NCI-H524 treated with DMSO at 0.1 percent for 48 hours (cell line): ENCODE results near the gene GPR50.

Experiments used
- DNase-seq: peaks from one replicate; lab custom pipeline; 2025; lab: John Stamatoyannopoulos, UW

Gene GPR50

DNA sequence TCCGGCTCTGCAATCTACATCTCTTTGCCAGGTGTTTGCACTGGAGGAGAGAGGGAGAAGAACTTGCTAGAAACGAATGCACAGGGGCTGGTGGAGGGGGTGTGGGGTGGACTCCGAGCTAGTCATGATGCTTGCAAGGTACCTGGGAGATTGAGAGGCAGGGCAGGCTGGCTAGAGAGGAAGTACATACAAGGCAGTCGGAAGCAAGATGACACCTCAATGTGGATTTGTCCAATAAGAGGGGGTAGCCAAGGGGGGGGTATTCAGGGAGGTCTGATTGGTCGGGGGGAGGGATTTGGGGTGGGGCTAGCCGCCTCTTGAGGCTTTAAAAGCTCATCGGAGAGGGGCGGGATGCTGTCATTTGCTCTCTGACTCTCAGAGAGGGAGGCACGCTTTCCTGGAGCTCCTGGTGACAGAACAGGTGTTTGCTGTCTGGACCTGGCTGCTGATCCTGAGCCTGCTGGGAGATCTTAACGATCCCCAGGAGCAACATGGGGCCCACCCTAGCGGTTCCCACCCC is at the start of gene GPR50:
GPR50 (plus strand) TSS at position 354 of the 520 bp plus-strand sequence; CDS start at position 492, 138 bp downstream.
- DNase-seq, result no peak

DNA sequence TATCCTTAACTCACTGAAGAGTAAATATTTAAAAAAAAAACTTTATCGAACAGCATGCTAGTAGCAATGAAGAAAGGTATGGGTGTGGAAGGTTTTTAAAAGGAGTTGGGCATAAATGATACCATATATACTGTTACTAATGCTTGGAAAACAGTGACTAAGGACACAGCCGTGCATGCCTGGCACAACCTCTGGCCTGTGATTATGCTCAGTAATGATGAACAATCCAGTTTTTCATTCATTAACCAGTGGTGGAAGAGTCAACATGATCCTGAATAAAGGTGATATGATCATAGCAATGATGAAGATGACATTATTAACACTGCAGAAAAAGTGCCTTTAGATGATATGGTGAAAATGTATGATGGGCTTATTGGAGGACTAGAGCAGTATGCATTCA is 43.9 kb upstream of the GPR50 start:
- no peak for DNase-seq

GRCh38 chrX:151151665-151152267 is 24.6 kb upstream of the GPR50 start:
- no peak for DNase-seq

- DNase-seq, result no peak
Measured at GRCh38 chrX:151153086-151153485, 23.3 kb upstream of the GPR50 start.

DNA sequence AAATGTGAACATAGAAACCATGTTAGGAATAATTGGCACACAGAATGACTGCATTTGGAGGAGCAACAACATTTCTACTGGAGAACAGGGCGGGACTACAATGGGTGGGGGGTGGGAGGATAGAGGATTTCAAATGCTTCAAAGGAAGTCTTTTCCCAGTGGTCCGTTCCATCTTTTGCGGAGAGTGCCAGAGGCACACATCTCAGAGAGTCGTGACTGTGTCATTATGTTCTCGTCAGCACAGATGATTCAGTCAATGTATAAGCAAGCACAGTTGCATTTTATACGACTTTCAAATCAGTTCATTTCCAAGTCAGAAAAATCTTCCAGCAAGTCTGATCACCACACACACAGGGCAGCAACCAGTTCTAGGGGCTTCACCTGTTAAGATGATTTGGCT is 22.7 kb upstream of the GPR50 start:
- no peak for DNase-seq

DNA sequence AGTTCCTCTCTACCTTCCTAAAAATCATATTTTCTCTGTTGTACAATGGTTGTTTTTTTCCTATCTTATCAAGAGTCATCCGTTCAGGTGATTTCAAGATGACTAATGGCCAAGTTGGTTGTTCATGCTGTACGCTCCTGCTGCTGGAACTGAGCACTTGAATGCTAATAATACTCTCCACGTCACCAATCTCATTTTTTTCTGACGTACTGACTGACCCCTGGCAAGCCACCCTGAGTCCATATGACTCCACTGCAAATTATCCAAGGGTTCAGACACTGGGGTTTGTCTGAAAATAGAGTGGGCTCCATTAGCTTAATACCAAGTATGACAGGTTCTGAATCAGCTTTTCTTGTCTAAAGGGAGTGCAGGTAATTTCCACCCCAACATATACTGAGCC is 21.1 kb upstream of the GPR50 start:
- no peak for DNase-seq

- no peak for DNase-seq
Measured at GRCh38 chrX:151161690-151162089, 14.7 kb upstream of the GPR50 start.

- DNase-seq, result no peak
Measured at GRCh38 chrX:151167791-151168345, 8.5 kb upstream of the GPR50 start.

- no peak for DNase-seq
Measured at GRCh38 chrX:151169783-151170182, 6.6 kb upstream of the GPR50 start.

- DNase-seq, result no peak
Measured at GRCh38 chrX:151174581-151175282, 1.7 kb upstream of the GPR50 start.

DNA sequence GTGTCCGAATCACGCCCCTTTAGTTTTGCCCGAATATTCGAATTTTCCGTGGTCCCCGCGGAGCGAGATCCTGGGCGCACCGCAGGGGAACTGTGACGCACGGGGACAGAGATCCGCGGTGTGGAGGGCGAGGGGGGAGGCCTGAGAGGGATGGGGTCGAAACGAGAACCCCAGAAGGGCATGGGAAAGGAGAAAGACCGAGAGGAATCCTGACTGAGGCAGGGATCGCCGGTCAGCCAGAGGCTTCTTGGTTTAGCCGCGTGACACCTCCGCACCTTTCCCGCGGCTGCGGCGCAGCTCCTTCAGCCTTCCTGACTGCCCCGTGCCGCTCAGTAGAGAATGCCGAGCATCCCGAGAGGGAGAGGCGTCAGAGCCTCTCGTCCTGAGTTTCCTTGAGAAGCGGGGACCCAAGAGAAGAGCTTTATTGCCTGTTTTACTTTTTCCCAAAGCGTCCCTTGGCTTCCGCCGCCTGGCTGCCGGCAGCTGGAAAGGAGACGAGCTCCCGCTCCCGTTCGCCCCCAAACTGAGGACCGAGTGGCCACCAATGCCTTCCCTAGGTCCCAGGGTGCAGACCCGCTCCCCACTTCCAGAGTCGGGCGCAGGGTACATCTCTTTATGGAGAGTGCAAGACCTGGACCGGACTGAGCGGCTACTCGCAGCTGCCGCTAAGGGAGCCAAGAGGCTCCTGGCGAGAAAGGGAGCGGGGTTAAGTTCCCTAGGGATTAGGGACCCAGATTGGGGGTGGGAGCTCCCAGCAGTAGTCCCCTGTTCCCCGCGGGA is 911 bp upstream of the GPR50 start:
- no peak for DNase-seq

DNA sequence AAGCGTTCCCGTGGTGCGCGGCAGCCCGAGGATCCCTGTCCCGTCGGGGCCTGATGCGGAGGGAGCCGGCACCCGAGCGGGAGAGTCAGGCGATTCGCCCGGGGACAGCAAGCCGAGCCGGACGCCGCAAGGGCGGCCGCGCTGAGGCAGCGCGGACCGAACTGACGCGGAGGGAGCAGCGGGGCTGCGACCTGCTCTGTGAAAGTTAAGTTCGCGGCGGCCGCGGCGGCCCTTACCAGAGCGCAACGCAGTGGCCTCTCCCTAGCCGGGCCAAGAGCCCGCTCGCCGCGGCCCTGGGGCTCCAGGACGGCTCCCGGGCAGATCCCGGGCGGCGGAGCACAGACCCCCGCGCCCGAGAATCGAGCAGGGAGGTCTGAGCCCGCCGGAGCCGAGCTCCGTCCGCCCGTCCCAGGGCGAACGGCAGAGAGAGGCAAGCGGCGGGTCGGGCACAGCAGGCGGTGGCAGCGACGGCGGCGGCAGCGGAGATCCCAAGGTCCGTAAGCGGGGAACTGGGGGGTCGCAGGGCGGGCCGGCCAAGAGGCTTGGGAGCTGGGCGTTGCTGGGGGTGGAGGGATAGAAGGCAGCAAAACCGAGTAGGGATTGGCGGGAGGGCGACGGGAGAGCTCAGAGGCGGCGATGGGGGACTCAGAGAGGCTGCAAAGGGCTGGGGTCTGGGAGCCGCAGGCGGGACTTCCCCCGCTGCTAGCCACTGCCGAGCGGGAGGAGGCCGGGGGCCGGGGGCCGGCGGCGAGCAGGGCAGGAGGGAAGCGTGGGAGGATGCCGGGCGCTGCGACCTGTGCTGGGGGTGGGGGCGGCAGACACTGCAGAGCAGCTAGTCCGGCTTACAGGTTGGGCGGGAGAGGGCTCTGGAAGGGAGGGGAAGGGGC is 1.0 kb downstream of the GPR50 start:
- DNase-seq, result no peak

DNA sequence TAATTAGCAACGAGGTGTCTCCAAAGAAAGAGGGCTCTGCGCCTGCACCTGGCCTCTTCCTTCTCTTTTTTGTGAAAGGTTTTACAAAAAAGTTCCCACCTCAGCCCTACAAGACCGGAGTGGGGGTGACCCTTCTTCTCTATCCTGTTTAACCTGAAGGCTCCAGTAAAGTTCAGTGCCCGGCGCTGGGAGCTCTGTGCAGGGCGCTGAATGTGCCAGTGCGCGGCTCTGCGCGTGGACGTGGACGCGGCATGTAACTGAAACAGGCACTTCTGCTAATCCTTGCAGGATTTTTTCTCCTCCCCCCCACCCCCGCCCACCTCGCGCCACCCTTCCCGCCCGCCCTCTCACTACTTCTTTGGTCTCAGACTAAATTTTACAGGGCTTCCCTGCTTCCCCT is 2.4 kb downstream of the GPR50 start:
- no peak for DNase-seq

GRCh38 chrX:151180400-151180799 is 4.0 kb downstream of the GPR50 start:
- DNase-seq, result no peak

- no peak for DNase-seq
Measured at GRCh38 chrX:151181088-151181487, 4.7 kb downstream of the GPR50 start.

DNA sequence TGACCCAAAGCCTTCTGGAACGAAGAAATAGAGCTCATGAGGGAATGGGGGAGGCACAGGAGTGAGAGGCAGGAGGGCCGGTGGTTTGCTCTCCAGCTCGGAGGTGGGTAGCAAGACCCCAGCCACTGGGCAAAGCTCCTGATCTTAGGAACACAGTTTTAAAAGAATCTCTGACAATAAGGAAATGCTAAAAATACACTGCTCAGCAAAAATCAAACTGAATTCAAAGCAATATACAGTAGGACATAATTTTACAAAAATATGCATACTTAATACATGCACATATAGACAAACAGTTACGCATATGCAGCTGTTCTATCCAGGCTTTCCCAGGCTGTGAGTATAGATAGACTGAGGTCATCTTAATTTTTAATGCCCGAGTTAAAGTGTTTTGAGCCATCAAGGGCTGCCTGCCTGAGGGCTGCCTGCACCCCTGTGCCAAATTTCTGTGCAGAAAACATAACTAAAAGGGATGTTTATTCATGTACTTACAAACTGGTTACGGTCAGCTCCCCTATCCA is 6.9 kb downstream of the GPR50 start:
- no peak for DNase-seq

DNA sequence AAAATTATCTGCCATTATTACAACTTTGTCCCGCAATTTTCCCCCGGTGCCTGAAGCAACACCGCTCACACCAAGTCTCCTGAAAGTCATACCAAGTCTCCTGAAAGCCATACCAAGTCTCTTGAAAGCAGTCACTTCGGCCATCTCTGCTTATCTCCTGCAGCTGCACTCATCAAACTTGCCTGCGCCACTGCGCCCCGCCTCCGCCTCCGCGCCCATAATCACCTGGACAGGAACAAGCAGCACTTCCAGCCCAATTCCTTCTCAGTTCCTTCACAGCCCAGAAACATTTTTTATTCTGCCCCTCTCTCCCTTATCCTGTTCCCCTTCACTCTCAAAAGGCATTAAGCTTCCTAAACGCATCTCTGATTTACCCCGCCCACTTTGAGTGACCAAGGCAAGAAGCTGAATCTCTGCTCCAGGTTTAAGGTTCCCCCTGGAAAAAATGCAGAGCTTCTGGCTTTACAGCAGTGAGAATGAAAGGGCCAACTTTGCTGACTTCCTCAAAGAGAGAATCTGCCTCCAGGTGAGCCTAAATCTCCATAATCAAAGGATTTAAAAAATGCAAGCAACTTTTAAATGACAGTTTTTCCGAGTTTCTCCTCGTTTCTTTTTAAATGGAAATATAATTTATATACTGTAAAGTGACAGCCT is 7.7 kb downstream of the GPR50 start:
- DNase-seq, result no peak

- DNase-seq, result no peak
Measured at GRCh38 chrX:151184705-151185104, 8.3 kb downstream of the GPR50 start.

DNA sequence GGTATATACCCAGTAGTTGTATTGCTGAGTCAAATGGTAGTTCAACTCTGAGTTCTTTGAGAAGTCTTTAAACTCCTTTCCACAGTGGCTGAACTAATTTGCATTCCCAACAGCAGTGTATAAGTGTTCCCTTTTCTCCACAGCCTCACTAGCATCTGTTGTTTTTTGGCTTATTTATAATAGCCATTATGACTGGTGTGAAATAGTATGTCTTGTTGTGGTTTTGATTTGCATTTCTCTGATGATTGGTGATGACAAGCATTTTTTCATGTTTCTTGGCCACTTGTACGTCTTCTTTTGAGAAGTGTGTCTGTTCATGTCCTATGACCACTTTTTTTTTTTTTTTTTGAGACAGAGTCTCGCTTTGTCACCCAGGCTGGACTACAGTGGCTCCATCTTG is 30.5 kb downstream of the GPR50 start:
- DNase-seq, result no peak

DNA sequence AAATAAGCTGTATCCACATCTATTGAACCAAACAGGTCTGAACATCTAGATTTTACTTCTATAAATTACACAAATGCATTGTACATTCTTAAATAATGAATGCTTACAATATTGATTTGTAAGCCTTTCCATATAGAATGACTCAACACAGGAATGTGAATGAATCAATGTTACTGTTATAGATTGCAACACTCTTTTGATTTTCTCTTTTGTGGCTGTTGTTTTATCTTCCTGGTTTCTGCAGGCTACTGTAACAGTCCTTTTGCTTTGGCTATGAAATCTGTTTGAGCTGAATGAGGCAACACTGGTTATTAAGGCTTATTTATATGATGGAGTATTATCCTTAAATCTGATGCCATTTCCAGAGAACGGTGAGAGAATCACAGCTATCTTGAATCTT is 49.5 kb downstream of the GPR50 start:
- no peak for DNase-seq

GRCh38 chrX:151226941-151227340 is 50.6 kb downstream of the GPR50 start:
- DNase-seq, result no peak
